K562 (cell line): ENCODE results near the gene FAM227B. TPM values are rescaled to one million over a fixed set of nuclear protein-coding genes. Genes with fewer than 3 reads are reported as not detected.
A peak's percentile ranks its signal among the peaks of the same experiment; 100 is the strongest.

ENCODE experiments used
- ATAC-seq: fragments of 200-7000 bp; cut with Tn5 transposase; 3 replicates; pipeline ENCODE4 v1.9.1; 2020; ENCODE audit warnings: moderate library complexity
- BruUV-seq: library from RNA; stranded (reverse); fragments of 400-500 nt; replicated peaks from 2 replicates; lab custom pipeline; 2021; lab: Mats Ljungman, UMichigan
- CTCF ChIA-PET: fragments of 300-600 bp; formaldehyde crosslinking; extraction: SDS; loops from one replicate; lab custom pipeline; 2021; ENCODE audit warnings: low intra/inter-chr PET ratio; lab: Yijun Ruan, JAX
- POLR2A ChIA-PET: fragments of 300-600, 350-650 bp; sonication (Branson Sonifier 250); formaldehyde crosslinking; extraction: SDS; loops from one replicate; lab custom pipeline; 2021; ENCODE audit warnings: antibody characterized with exemption, inconsistent platforms; lab: Yijun Ruan, JAX
- DNase-seq, 4 experiments: peaks; one replicate each; pipeline versions ENCODE4 v3.0.0 to v3.0.0-alpha.2; 2011 to 2018; ENCODE audit warnings: low spot score in 3 of 4, mixed read lengths in 3 of 4; ENCODE audit errors: extremely low read depth in 1 of 4
- FAIRE-seq: peaks from 2 replicates; lab custom pipeline; 2011; peaks lifted over from hg19 to GRCh38; lab: Jason Lieb, UNC
- H2AFZ ChIP-seq: 2 replicates; pipeline ENCODE4 v1.6.0; 2011; ENCODE audit warnings: low read depth, low read length, control low read depth, inconsistent platforms
- H3K27ac ChIP-seq: fragments of 200-600 bp; 3 replicates; pipeline ENCODE4 v1.8.0; 2011; ENCODE audit warnings: low read depth, mild to moderate bottlenecking, control low read depth, inconsistent platforms, low read length, moderate library complexity, mixed read lengths; ENCODE audit errors: extremely low read depth
- H3K27me3 ChIP-seq, 2 experiments: fragments of 300-600 bp in 1 of 2; 2 replicates in 1 of 2; 3 replicates in 1 of 2; pipeline versions ENCODE4 v1.6.0 to v1.8.0; 2011; ENCODE audit warnings: inconsistent platforms in 2 of 2, low read length in 2 of 2, mild to moderate bottlenecking in 1 of 2, mixed read lengths in 1 of 2, moderate library complexity in 1 of 2; ENCODE audit not compliant: control insufficient read depth in 2 of 2, insufficient read depth in 2 of 2
- H3K36me3 ChIP-seq: fragments of 300-600 bp; 3 replicates; pipeline ENCODE4 v1.8.0; 2011; ENCODE audit warnings: mild to moderate bottlenecking, low read length, inconsistent platforms; ENCODE audit not compliant: control insufficient read depth, insufficient read depth
- H3K4me1 ChIP-seq, 2 experiments: fragments of 200-600 bp in 1 of 2; replicated peaks in 1 of 2; 2 replicates in 1 of 2; 3 replicates in 1 of 2; pipeline versions ENCODE4 v1.5.1 to v1.8.0; 2011; ENCODE audit warnings: inconsistent platforms in 2 of 2, low read length in 2 of 2, mild to moderate bottlenecking in 1 of 2, mixed read lengths in 1 of 2, moderate library complexity in 1 of 2; ENCODE audit not compliant: control insufficient read depth in 2 of 2, insufficient read depth in 2 of 2
- H3K4me2 ChIP-seq: 2 replicates; pipeline ENCODE4 v1.6.1; 2011; ENCODE audit warnings: low read length, control low read depth, inconsistent platforms, mixed read lengths; ENCODE audit not compliant: insufficient read depth
- H3K4me3 ChIP-seq: fragments of 200-600 bp; sonication (generic), shearing (Covaris generic); 2 replicates; pipeline ENCODE4 v1.5.1; 2016; ENCODE audit warnings: control low read depth, inconsistent platforms
- H3K79me2 ChIP-seq: fragments of 200-600 bp; 3 replicates; pipeline ENCODE4 v1.8.0; 2011; ENCODE audit warnings: low read length, inconsistent platforms; ENCODE audit not compliant: control insufficient read depth, insufficient read depth
- H3K9ac ChIP-seq, 2 experiments: 2 replicates each; pipeline versions ENCODE4 v1.6.0 to v1.6.1; 2011; ENCODE audit warnings: low read depth in 2 of 2, low read length in 2 of 2, control low read depth in 1 of 2, inconsistent platforms in 1 of 2, mild to moderate bottlenecking in 1 of 2, mixed read lengths in 1 of 2; ENCODE audit not compliant: insufficient read depth in 1 of 2
- H3K9me1 ChIP-seq: one replicate; pipeline ENCODE4 v1.6.0; 2011; ENCODE audit warnings: inconsistent platforms, mild to moderate bottlenecking, low read length, moderate library complexity; ENCODE audit not compliant: control insufficient read depth, insufficient read depth
- H3K9me3 ChIP-seq: replicated peaks from 2 replicates; pipeline ENCODE4 v1.5.1; 2011; ENCODE audit warnings: low read depth, low read length, inconsistent platforms; ENCODE audit not compliant: control insufficient read depth, insufficient read depth
- H4K20me1 ChIP-seq: replicated peaks from 2 replicates; pipeline ENCODE4 v1.6.1; 2011; ENCODE audit warnings: low read length, inconsistent platforms, mixed read lengths; ENCODE audit not compliant: control insufficient read depth, insufficient read depth
- CBX3 ChIP-seq, 2 experiments: IDR thresholded peaks; 1 replicate in 1 of 2; 2 replicates in 1 of 2; pipeline ENCODE4 v1.6.1; 2012; ENCODE audit warnings: inconsistent platforms in 2 of 2, low read length in 2 of 2, borderline replicate concordance in 1 of 2, control low read depth in 1 of 2
- CBX5 ChIP-seq: IDR thresholded peaks from 2 replicates; pipeline ENCODE4 v1.6.1; 2014; ENCODE audit warnings: low read depth, borderline replicate concordance
- CHCHD3 ChIP-seq: fragments of 250-450 bp; sonication (Bioruptor Pico); IDR thresholded peaks from 2 replicates; pipeline ENCODE4 v2.1.2; 2022; ENCODE audit warnings: mild to moderate bottlenecking
- HNRNPUL1 ChIP-seq: fragments of 200-400 bp; formaldehyde crosslinking; IDR thresholded peaks from 2 replicates; pipeline ENCODE4 v1.6.1; 2017; ENCODE audit warnings: low read length
- JUNB ChIP-seq: fragments of 450-650 bp; formaldehyde crosslinking; conservative IDR thresholded peaks from 2 replicates; pipeline ENCODE4 v1.4.0; 2020; ENCODE audit warnings: mild to moderate bottlenecking
- SNIP1 ChIP-seq: fragments of 450-650 bp; IDR thresholded peaks from 2 replicates; pipeline ENCODE4 v1.7.1; 2017; ENCODE audit warnings: low read depth, mild to moderate bottlenecking
- USF1 ChIP-seq: sonication (generic); formaldehyde crosslinking; IDR thresholded peaks from 2 replicates; pipeline ENCODE4 v1.9.0; 2022; ENCODE audit warnings: mild to moderate bottlenecking, missing genetic modification reagents
- XRCC3 ChIP-seq: fragments of 450-650 bp; IDR thresholded peaks from 2 replicates; pipeline ENCODE4 v1.6.1; 2017; ENCODE audit warnings: mild to moderate bottlenecking, moderate library complexity
- ZNF280A ChIP-seq: fragments of 450-650 bp; IDR thresholded peaks from 2 replicates; pipeline ENCODE4 v1.6.1; 2018; ENCODE audit warnings: mild to moderate bottlenecking, low read depth; ENCODE audit not compliant: partially characterized antibody
- WGBS: fragments of 100-300 bp; shearing (Covaris generic); methylation state at CpG from one replicate; pipeline ENCODE4 v1.1.6; 2016; ENCODE audit warnings: low coverage, mixed read lengths; ENCODE audit not compliant: insufficient coverage; ENCODE audit errors: missing lambda C conversion rate; 5-methylcytosine and 5-hydroxymethylcytosine counted together
- in situ Hi-C: fragments of 300-500 bp; cut with MboI; formaldehyde crosslinking; loops from 4 replicates; pipeline ENCODE4 v1.15.0; 2018; ENCODE audit warnings: inconsistent platforms, mixed read lengths
- intact Hi-C: fragments of 100-400 bp; cut with micrococcal nuclease; formaldehyde crosslinking; loops from 2 replicates; pipeline ENCODE4 v1.14.2; 2022
- polyA plus RNA-seq, 8 experiments: library from polyadenylated mRNA; depleted of rRNA in 4 of 8; stranded (reverse) in 5 of 8; unstranded in 3 of 8; fragments of >200 nt; fragmentation: Nextera tagmentation in 2 of 8; fragmentation: Illumina TruSeq in 1 of 8; extraction: Ambion mirVana in 2 of 8; extraction: Trizol in 1 of 8; gene quantifications; 2 replicates each; pipeline versions ENCODE4 v1.2.1 to v1.2.3, GENCODE V29; 2011 to 2014; ENCODE audit warnings: inconsistent platforms in 1 of 8, missing spikeins in 1 of 8
- total RNA-seq, 7 experiments: library from RNA; depleted of rRNA in 6 of 7; stranded (reverse); fragments of >200 nt in 6 of 7; fragmentation: Illumina TruSeq in 2 of 7; extraction: Trizol in 2 of 7; gene quantifications; 2 replicates each; pipeline versions ENCODE4 v1.2.1 to v1.2.3, GENCODE V29; 2011 to 2021; ENCODE audit warnings: low replicate concordance in 1 of 7

The FAM227B gene
- total and polyA plus RNA-seq, 9 of the 15 experiments (the other 6 are each of a cell fraction or from before 2014, with no cell fraction given) = 5.1 to 12.5 (median 11.2) TPM

- H3K4me2 ChIP-seq = no peak overlapping the region
- no peaks in the 10 kb centered on the region for H3K9me1 ChIP-seq
- no peaks in the 10 kb centered on the region for H4K20me1 ChIP-seq
- intact Hi-C loops = no loop called here
- H3K4me3 ChIP-seq = no peak overlapping the region
- FAIRE-seq = no peak
- no peak for DNase-seq
- H3K9me3 ChIP-seq = peaks cover 5% of the 10 kb centered on the region
- peaks cover 44% of the 10 kb centered on the region for H3K79me2 ChIP-seq
- H2AFZ ChIP-seq = no peak overlapping the region
- peaks cover 44% of the 10 kb centered on the region for H3K36me3 ChIP-seq
- H3K27ac ChIP-seq = no peak overlapping the region
- H3K9ac ChIP-seq = no peak overlapping the region
- in situ Hi-C loops = no loop called here
- TF ChIP-seq HNRNPUL1 = no peak
- peak; percentile 86 for TF ChIP-seq ZNF280A
- 0 out of 2 replicates have a peak, but pooled peaks have one; percentile 25 for TF ChIP-seq XRCC3
- no peak for TF ChIP-seq USF1
- no peak for TF ChIP-seq SNIP1
- TF ChIP-seq CHCHD3 (CRISPR knock-in tag) = no peak
- TF ChIP-seq CBX5 = peak; percentile 72; the same call in 1 of the 2 replicates
- TF ChIP-seq JUNB (CRISPR knock-in tag) = no peak
- TF ChIP-seq CBX3 (IDR thresholded peaks at IDR 0.05; ENCODE audit: borderline replicate concordance in 1 of 2, low read length in 2 of 2) = peak in 1 of 2 experiments; percentile 94; a peak in 2 of 3 replicates
- TF ChIP-seq, all 486 proteins: peak for 4
- 96% methylated on average over 5 of the region's 5 CpGs for WGBS
- CTCF ChIA-PET = no interaction called here
- no peak for ATAC-seq
- BruUV-seq = no TSS peak
- Histone ChIP-seq H3K27me3 (no peaks in the 10 kb centered on the region), H3K4me1 (no peaks in the 10 kb centered on the region)
- POLR2A ChIA-PET = no interaction called here
Measured at GRCh38 chr15:49625460-49626036, 4.9 kb upstream of the FAM227B start.
